Activated CD4-positive, alpha-beta T cell treated with anti-CD3 and anti-CD28 coated beads for 4 hours (primary cell): ENCODE measurements around the gene JAZF1.
A peak's percentile ranks its signal among the peaks of the same experiment; 100 is the strongest.

Experiments
- DNase-seq, 2 donors: peaks; one replicate each; pipeline ENCODE4 v3.0.0-alpha.2; 2020

The JAZF1 gene

DNA sequence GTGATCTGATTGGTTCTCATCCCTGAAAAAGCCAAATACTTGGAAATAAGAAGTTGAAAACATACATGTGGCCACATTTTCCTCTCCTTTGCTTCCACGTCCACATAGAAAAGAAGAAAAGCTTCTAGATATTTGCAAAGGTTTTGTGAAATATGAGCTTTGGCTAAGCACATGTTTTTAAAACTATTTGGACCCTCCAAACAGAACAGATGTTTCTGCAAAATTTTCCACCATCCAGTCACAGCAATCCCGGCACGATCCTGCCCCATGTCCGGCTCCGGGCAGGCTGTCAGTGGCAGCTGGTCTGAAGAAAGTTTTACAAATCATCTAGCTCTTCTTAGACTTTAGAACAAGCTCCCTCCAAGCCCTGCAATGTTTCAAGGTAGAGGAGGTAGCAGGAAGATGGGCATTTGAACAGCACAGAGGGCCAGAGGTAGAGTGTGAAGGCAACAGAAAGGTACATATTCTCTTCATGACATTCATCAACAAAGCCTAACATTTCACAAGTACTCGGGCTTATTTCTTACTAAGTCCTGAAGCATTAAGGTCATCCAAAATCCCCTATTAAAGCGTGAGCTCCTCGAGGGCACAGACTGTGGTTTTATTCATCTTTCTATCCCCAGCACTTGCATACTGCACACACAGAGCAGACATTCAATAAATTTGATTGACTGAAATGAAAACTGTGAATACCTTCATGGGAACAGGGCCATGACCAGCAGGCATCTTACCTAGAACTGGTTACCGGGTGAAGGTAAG is 110.1 kb downstream of the JAZF1 start:
- DNase-seq = no peak

DNA sequence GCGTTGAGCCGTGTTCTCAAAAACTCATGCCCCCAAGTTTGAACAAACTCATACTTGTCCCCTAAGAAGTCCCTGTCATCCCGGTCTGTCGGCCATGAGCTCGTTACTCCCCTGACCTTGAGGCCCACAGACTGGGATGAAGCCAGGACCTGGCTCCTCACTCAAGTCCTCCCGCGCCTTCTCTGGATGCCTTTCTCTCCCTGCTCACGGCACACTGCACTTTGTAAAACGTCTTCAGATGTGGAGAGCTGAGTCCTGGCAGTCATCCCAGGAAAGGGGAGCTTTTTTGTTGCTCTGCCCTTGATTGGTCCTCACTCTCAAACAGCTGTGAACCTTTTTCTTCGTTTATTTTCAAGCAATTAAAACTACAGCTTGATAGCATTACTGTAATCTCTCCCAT is 110.8 kb downstream of the JAZF1 start:
- no peak for DNase-seq

DNA sequence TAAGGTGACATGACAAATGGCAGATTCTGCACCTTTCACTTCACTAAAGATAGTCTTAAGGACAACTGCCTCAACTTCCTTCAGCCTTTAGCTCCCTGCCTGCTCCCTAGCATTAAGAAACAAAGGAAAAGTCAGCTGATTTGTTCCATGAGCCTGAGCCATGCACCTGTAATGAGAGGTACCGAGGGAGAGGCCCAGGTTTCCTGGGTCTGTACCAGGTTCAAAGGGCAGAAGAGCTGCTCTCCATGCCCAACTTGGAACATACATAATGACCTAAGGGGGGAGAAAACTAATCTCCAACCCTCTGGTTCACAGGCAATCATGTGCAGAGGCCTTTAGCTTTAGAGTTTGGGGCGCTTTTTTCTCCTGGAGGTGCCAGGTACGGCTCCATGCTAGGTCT is 111.2 kb downstream of the JAZF1 start:
- DNase-seq = no peak

DNA sequence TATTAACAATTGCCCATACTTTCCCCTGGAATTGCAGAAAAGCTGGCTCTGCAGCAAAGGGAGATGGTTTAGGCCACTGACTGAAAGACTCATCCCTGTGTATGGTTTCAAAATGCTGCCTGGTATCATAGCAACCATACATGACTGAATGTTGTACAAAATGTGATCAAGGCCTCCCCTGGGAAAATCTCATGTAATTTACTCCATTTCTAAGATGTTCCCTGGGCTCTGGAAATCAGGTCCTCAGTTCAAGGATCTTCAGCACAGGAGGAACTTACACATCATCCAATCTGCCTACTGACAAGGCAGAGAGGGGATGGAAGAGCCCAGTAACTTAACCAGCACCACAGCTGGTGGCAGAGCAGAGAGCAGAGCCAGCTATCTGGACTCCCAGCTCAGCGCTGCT is 111.8 kb downstream of the JAZF1 start:
- DNase-seq = no peak

DNA sequence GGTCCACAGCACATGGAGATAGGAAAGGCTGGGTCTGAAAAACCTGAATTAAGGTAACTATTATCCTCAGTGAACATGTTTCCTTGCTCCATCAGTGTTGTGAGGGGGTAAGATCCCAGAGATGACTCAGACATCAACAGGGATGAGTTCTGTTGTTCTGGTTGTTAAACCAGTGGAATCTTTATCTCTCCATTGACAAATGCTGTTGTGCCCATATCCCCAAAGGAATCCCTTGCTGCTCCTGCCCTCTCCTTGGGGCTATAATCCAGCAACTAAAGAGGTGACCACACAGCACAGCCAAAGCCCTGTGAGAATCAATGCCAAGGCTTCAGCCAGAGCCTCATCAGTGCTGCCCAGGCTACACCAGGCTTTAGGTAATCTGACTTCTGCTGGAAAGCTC is 113.4 kb downstream of the JAZF1 start:
- DNase-seq = no peak

DNA sequence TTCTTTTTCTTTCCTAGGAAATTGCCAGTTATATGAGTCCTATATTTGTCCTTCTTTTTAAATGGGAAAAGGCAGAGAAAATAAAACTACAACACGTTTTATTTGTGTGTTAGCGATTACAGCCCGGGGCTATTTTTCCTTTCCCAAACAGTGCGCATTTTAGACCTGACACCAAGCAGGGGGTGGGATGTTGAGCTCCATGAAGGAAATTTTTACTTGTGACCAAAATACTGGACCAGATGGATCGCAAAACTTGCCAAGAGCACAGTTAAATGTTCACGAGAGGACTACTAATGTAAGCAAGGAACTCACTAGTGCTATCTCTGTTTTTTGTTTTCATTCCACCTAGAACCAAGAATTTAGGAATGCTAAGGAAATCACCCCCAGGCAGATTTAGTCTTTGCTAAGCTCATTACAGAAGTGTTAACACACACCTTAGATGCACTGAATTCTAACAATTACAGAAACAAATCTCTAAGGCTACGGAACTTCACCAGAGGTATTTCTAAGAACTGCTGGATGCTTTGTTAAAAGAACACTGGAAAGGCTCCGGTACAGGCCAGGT is 114.8 kb downstream of the JAZF1 start:
- DNase-seq = no peak

DNA sequence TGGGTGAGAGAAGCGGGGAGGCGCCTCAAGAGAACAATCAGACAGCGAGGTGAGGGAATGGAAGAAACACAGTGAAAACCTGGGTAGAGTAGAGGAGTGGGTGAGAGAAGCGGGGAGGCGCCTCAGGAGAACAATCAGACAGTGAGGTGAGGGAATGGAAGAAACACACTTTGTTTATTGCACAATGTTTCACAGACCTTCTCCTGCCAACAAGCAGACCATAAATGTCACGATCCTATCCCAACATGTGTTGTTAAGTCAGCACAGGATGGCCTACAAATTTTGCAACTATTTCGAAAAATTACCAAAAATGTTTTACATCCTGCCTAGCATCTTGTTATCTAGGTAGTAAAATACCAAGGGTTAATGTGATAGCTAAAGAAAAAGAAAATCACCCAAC is 115.3 kb downstream of the JAZF1 start:
- DNase-seq = no peak

DNA sequence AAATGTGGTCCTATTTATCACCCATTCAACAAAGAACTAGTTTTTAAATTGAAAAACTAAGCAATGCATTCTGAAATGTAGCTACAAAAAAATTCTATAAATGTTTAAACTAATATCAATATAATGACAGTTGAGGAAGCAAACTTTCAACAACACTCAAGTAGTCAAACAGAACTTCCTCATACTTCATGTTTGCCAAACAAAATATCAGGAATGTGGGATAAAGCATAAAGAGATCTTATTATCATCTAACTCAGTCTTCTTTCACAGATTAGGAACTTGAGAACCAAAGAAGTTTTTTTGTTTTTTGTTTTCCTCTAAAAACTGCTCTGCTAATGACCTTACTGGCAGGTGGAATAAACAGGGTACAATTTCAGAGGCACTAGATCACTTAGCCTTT is 116.2 kb downstream of the JAZF1 start:
- DNase-seq = no peak

DNA sequence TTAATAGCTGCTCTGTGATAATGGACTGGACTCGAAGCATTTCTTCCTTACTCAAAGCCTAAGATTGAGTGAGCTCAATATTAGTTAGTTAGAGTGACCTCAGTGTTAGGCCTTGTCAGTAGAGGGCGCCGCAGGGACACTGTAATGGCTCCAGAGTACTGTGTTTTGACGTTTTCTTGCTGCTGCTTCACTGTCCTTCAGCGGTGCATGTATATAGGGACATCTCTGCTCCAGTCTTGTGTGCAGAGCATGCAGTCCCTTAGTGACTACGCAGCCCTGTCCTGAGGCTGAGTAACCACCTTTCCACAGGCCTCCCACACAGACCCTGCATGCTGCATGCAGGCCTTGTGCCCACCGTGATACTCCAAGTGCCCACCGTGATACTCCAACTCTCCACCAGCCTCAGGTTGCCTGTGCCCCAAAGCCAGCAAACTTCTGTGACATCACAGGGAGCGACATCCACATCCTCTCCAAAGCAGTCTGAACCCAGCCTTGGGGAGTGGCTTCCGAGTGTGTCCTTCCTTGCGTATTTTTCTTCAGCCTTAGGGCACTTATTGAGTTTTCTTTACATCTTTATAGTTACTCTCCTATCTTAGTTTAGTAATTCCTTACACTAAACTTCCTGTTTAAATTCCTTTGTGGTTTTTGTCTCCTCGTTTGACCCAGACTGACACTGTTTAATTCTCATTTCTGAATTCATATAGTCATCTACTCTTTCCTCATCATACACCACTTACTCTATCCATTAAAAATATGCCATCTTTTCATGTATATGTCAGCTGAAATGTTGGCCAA is 118.2 kb downstream of the JAZF1 start:
- DNase-seq = peak; percentile 10 to 35

DNA sequence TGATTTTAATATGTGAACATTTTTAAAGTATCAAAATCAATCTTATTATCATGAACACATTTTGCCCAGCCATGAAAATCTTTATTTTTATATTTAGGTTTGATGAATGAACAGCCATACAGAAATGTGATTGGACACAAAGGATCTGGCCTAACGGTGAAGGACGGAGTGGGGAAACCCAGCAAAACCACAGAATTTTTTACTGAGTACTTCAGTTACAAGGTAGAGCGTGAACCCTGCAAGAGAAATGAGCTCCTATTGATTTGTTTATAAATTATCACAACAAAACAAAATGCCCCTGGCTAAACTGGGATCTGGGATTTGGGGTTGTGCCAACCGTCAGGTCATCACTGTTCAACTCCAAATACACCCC is 118.8 kb downstream of the JAZF1 start:
- DNase-seq = no peak

DNA sequence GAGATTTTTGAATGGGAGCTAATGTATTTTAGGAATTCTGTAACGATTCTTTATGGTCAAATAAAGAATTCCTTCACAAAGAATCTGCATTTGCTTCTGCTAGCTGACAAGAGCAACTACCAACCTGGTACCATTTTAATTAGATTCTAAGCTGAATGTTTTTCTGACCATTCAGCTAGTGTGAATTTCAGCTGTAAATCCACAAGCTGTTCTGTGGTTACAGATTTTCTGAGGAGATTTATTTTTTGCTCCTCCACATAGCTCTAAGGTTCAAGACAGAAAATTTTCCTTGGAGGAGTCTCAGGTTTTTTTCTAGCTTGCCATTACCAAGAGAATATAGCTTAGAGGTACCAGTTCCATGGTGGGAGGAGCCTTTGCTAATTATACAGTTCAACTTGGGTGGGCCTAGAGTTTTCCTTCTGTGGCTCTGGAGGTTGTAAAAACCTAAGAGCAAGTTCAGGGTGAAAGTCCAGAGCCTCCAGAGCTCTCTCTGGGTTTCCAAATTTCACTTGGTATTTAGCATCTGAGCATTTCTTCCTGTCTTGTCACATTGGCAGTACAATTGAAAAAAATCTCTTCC is 120.1 kb downstream of the JAZF1 start:
- no peak for DNase-seq

DNA sequence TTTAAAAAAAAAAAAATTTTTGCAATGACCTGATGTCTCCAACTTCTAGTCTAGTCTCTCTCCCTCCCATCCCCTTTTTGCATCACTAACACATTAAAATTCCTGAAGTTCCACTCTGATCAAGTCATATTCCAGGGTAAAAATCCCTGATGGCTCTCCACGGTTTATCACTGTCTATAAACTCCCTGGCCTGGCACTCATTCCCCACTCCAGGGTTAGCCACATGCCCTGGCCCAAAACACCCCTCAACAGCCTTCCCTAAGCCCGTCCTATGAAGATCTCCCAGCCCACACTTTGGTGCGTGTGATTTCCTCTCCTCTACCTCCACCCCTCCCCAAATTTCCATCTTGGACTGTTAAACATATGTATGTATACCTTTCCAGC is 125.4 kb downstream of the JAZF1 start:
- DNase-seq = no peak

DNA sequence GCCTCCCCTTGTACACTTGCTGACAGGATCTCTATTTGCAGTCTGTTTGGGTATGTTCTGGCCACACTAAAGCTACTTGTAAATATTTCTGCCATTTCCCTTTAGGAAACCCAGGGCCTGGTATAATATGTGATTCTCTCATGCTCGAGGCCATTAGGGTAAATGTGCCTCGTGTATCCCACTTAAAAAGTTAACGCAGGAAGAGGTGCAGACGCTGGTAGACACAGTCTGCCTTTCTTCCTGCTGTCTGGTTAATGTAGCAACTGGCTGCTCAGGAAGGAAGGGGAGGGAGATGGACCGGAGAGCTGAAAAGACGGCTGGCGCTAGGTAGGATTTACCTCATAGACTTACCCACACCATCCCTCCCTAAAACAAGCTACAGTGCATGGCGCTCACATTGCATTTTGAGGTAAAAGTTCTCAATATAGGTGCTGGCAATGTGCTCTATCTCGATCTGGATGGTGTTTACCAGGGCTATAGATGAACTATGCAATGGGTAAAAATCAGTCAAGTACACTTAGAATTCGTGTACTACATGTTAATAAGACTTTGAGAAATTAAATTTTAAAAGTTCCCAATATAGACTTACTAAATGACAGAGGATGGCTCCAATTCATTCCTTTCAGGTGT is 125.9 kb downstream of the JAZF1 start:
- no peak for DNase-seq

DNA sequence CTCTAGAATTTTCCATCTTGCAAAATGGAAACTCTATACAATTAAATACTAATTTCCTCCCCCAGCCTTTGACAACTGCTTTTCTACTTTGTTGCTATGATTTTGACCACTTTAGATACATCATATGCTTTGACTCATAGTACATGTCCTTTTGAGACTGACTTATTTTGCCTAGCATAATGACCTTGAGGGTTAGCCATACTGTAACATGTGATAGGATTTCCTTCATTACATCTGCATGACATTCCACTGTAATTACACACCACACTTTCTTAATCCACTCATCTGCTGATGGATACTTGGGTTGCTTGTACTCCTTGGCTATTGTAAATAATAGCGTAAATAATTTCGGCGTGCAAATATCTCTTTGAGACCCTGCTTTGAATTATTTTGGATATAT is 127.7 kb downstream of the JAZF1 start:
- DNase-seq = no peak

DNA sequence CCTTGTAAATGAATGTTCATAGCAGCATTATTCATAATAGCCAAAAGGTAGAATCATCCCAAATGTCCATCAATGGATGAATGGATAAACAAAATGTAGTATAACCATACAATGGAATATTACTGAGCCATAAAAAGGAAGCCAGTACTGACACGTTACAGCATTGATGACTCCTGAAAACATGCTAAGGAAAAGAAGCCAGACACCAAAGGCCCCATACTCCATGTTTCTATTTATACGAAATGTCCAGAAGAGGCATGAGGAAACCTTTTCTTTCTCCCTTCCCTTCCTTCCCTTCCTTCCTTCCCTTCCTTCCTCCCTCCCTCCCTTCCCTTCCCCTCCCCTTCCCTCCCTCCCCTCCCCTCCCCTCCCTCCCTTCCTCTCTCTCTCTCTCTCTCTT is 131.9 kb downstream of the JAZF1 start:
- no peak for DNase-seq

DNA sequence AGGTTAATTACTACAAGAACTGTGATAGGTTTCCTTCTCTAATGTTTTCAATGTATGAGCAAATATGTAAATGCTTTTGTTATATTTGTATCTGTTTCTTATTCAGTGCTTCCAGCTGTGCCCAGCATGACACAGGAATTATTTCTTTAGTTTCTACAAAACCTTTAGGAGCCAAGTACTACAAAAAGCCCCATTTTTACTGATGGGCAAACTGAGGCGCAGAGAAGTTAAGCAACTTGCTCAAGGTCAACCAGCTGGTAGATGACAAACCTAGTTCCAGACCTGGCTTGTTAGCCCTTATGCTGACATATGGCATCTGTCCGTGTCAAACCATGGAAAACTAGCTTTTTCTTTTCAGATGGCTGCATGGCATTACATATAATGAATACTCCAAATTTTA is 134.6 kb downstream of the JAZF1 start:
- DNase-seq = no peak

DNA sequence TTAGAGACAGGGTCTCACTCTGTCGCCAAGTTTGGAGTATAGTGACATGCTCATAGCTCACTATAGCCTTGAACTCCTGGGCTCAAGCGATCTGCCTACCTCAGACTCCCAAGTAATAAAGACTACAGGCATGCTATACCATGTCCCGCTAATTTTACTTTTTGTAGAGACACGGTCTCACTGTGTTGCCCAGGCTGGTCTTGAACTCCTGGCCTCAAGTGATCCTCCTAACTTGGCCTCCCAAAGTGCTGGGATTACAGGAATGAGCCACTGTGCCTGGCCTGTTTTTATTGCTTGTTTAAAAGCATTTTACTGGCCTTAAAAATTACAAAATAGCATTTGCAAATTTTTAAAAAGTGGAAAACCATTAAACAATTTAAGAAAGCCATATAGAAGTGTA is 135.0 kb downstream of the JAZF1 start:
- no peak for DNase-seq

DNA sequence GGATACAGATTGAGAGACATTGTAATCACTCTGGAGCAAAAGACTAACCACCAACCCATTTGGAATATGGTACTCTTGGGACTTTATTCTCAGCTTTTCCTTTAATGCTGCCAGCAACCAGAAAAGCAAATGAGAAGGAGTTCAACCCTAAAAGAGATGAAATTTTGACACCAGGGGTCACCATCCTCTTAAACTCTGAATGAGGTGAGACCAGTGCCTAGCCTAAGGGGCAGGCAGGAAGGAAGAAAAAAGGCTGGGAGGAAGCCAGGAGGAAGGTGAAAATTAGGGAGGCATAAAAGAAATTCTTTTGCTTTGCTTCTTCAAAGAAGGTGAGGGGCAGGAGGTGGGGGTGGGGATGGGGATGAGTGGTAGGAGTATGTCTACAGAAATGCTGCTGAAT is 135.8 kb downstream of the JAZF1 start:
- no peak for DNase-seq

DNA sequence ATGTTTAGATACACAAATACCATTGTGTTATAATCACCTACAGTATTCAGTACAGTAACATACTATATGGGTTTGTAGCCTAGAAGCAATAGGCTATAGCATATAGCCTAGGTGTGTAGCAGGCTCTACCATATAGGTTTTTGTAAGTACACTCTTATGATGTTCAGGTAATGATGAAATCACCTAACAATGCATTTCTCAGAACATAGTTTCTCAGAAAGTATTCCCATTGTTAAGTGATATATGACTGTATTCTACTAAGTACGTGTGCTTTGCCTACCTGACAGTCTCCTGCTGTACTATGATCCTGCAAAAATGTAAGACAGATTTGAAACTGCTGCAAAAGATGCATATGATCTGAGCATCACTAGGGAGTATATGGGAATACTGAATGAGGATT is 137.9 kb downstream of the JAZF1 start:
- DNase-seq = no peak

DNA sequence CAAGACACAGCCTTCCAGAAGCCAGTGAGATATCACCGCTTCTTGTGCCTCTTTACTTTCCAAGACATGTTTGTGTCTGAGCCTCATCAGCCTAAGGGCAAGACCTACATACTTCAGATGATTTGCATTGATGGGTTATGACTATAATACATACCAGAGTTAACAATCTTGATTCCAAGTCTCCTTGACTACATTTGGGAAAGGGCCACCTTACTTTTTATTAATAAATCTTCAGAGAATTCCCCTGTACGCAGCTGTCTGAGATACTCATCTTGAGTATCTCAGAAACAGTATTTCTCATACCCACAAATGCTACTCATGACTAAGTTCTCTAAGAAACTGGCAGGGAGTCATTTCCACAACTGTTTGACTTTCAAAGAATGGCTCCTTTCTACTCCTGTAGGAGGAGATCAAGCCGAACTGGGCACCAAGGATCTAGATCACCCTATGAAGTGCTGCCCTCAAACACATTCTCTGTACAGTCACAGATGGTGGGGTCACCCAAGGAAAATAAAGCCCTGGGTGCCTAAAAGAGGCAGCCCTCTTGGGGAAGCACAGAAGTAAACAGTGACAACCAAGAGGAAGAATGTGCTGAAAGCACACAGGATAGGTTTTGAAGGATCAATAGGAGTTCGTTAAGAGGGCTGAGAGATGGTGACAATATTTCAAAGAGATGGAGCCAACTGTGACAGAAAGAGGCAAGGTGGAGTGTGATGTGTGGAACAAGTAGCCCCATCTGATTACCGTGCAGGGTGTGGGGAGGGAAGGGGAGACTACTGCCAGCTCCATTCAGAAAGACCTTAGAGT is 138.9 kb downstream of the JAZF1 start:
- DNase-seq = no peak

DNA sequence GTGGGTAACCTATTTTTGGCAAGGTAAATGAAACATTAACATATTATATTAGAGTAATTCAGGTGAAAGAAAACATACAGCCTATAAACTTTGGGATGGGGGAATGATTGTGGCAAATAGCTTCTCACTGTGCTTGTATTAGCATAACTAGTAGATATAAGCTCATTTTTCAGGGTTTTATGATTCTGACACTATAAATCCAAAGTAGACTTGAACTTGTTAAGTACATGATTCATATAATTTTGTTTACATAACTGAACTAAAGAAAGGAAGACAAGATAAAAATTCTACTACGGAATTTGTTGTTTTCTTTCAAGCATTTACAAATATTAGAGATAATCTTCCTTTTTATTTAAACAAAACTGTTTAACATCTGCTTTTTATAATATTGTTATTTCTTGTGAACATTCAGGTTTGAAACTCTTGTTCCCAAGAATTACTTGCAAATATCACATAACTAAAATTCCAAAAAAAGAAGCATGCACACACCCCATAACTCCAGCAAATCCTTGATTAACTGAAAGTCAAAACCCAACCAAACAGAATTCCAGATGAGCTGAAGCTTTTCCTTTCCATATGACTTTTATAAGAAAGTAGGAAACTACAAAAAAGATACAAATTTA is 142.3 kb downstream of the JAZF1 start:
- no peak for DNase-seq
